SJSA1 (cell line): Measurements from ENCODE around the gene XIAP. TPM values are rescaled to one million over a fixed set of nuclear protein-coding genes. Genes with fewer than 3 reads are reported as not detected.
A peak's percentile ranks its signal among the peaks of the same experiment; 100 is the strongest.
"Not testable (repeated sequence)": the region's sequence is repeated elsewhere in the genome, so short reads cannot be mapped to it uniquely, and the experiment has no call there.

ENCODE experiments used
- DNase-seq, 2 experiments: peaks; one replicate each; pipeline ENCODE4 v3.0.0-alpha.2; 2015 to 2020; ENCODE audit warnings: low spot score in 2 of 2, low read depth in 1 of 2
- H3K27ac ChIP-seq: fragments of 250-450 bp; sonication (Bioruptor Pico); 2 replicates; pipeline ENCODE4 v1.5.1; 2020; ENCODE audit warnings: mild to moderate bottlenecking, moderate library complexity
- H3K27me3 ChIP-seq: fragments of 250-450 bp; sonication (Bioruptor Pico); replicated peaks from 2 replicates; pipeline ENCODE4 v1.5.1; 2020; ENCODE audit warnings: mild to moderate bottlenecking, moderate library complexity
- H3K36me3 ChIP-seq: fragments of 250-450 bp; sonication (Bioruptor Pico); 2 replicates; pipeline ENCODE4 v1.5.1; 2020; ENCODE audit warnings: mild to moderate bottlenecking
- H3K4me1 ChIP-seq: fragments of 250-450 bp; sonication (Bioruptor Pico); replicated peaks from 2 replicates; pipeline ENCODE4 v1.6.1; 2021; ENCODE audit warnings: mild to moderate bottlenecking
- H3K4me3 ChIP-seq: fragments of 250-450 bp; sonication (Bioruptor Pico); 2 replicates; pipeline ENCODE4 v1.5.1; 2020; ENCODE audit warnings: mild to moderate bottlenecking
- H3K9me3 ChIP-seq: fragments of 250-450 bp; sonication (Bioruptor Pico); replicated peaks from 2 replicates; pipeline ENCODE4 v1.5.1; 2020; ENCODE audit warnings: mild to moderate bottlenecking
- total RNA-seq: library from RNA; depleted of rRNA; stranded (reverse); fragments of >200 nt; shearing (Covaris generic); gene quantifications from 2 replicates; pipeline ENCODE4 v1.2.3, GENCODE V29; 2014; rRNA removed

The XIAP gene
- 42.9 and 71.0 TPM in 2 replicates for total RNA-seq

- peak; percentile 84 to 88 for DNase-seq
- H3K9me3 ChIP-seq, result no peaks in the 10 kb centered on the region
- H3K27ac ChIP-seq, result peak within 1 kb of the TSS; percentile 95
- peak within 1 kb of the TSS; percentile 75 for H3K4me3 ChIP-seq
- no peaks in the 10 kb centered on the region for H3K27me3 ChIP-seq
- peaks cover 5% of the 10 kb centered on the region; the same call in 1 of the 2 replicates for H3K36me3 ChIP-seq
- peaks cover 7% of the 10 kb centered on the region for H3K4me1 ChIP-seq
These were observed at the start of gene XIAP for GRCh38 chrX:123859846-123860838. Gene XIAP (plus strand): TSS chrX:123860053. CDS start chrX:123885663, 25,610 bp downstream.

- Histone ChIP-seq H3K36me3 (no peaks in the 10 kb centered on the region), H3K27ac (no peak overlapping the region), H3K9me3 (no peaks in the 10 kb centered on the region), H3K4me1 (peaks cover 6% of the 10 kb centered on the region), H3K27me3 (no peaks in the 10 kb centered on the region), H3K4me3 (no peak overlapping the region)
- DNase-seq, result no peak
These were observed 45.5 kb upstream of the XIAP start for GRCh38 chrX:123814343-123814742.

DNA sequence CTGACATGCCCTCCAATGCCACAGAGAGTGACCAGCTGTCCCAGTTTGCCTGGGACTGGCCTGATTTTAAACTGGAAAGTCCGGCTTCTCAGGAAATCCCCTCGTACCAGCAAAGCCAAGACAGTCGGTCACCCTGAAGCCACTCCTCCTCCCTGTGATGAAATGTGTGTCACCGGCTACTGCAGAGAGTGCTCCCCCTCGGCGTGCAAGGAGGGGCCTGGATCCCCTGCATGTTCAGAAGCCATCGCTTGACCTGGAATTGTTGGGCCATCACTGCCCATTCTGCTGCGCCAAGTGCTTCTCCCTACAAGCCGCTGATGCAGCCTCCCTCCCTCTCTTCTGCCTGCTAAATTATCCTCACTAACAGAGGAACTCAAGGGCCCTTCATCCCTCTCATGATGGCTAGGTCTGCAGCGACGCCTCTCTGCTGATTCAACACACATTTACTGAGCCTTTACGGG lies 44.9 kb upstream of the XIAP start:
- not testable (repeated sequence) for H3K4me1 ChIP-seq, H3K27ac ChIP-seq, H3K4me3 ChIP-seq, H3K36me3 ChIP-seq, H3K9me3 ChIP-seq, H3K27me3 ChIP-seq, DNase-seq

DNA sequence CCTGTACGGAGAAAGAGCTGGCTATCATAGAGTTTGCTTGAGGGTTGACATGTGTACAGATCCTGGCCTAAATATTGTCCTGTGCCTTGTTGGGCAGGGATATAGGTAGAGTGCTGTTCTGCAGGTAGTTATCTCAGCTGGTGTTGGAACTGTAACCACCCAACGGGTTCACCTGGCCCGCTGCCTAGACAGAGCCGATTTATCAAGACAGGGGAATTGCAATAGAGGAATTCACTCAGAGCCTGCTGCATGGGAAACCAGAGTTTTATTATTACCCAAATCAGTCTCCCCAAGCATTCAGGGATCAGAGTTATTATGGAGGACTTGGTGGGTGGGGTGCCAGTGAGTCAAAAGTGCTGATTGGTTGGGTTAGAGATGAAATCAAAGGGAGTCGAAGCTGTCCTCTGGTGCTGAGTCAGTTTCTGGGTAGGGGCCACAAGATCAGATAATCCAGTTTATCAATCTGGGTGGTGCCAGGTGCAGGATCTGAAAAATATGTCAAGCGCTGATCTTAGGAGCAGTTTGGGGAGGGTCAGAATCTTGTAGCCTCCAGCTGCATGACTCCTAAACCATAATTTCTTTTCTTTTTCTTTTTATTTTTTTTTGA lies 42.5 kb upstream of the XIAP start:
- H3K9me3 ChIP-seq, result no peaks in the 10 kb centered on the region
- H3K36me3 ChIP-seq, result no peaks in the 10 kb centered on the region
- no peak overlapping the region for H3K4me3 ChIP-seq
- no peak for DNase-seq
- no peaks in the 10 kb centered on the region for H3K27me3 ChIP-seq
- peaks cover 6% of the 10 kb centered on the region for H3K4me1 ChIP-seq
- H3K27ac ChIP-seq, result no peak overlapping the region

DNA sequence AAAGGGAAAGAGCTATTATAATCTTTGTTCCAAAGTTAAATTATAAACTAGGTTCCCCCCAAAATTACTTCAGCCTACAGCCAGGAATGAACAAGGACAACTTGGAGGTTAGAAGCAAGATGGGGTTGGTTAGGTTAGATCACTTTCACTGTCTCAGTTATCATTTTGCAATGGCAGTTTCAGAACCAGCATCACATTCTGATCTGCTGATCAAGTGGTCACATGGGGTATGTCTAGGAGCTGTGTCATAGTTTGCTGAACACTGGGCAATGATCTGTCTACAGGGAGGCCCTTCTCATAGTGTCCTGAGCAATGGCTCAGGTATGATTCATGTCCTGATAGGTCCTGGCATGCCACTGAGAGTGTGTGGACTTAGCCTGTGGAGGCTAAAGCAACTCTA lies 41.6 kb upstream of the XIAP start:
- peaks cover 6% of the 10 kb centered on the region for H3K4me1 ChIP-seq
- H3K36me3 ChIP-seq, result no peaks in the 10 kb centered on the region
- H3K4me3 ChIP-seq, result no peak overlapping the region
- no peak overlapping the region for H3K27ac ChIP-seq
- no peaks in the 10 kb centered on the region for H3K9me3 ChIP-seq
- no peak for DNase-seq
- no peaks in the 10 kb centered on the region for H3K27me3 ChIP-seq

- Histone ChIP-seq H3K36me3 (no peaks in the 10 kb centered on the region), H3K27me3 (no peaks in the 10 kb centered on the region), H3K27ac (no peak overlapping the region), H3K4me1 (peaks cover 8% of the 10 kb centered on the region), H3K9me3 (no peaks in the 10 kb centered on the region), H3K4me3 (no peak overlapping the region)
- no peak for DNase-seq
These were observed 36.9 kb upstream of the XIAP start for GRCh38 chrX:123822965-123823364.

DNA sequence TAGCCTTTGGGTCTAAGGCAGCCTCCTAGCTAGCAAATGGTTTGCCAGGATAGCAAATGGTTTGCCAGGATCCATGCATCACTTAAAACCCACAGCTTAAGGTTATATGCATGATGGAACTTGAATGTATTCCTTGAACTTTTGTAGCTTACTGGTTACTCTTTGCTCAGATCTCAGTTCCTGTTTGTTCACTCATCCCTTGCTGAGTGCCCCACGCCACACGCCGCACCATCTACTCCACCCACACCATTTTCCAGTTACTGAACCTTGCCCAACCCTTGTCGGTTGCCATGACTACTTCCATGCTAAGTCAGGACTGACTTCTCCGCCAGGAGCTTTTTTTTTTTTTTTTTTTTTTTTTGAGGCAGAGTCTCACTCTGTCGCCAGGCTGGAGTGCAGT lies 29.5 kb upstream of the XIAP start:
- no peaks in the 10 kb centered on the region for H3K27me3 ChIP-seq
- peaks cover under 1% of the 10 kb centered on the region; the same call in 1 of the 2 replicates for H3K4me1 ChIP-seq
- no peaks in the 10 kb centered on the region for H3K36me3 ChIP-seq
- H3K27ac ChIP-seq, result no peak overlapping the region
- DNase-seq, result no peak
- H3K9me3 ChIP-seq, result no peaks in the 10 kb centered on the region
- no peak overlapping the region for H3K4me3 ChIP-seq

- DNase-seq, result peak; percentile 28 to 45
- no peak overlapping the region for H3K4me3 ChIP-seq
- H3K27me3 ChIP-seq, result no peaks in the 10 kb centered on the region
- H3K27ac ChIP-seq, result no peak overlapping the region
- peaks cover 3% of the 10 kb centered on the region; the same call in 1 of the 2 replicates for H3K4me1 ChIP-seq
- H3K9me3 ChIP-seq, result no peaks in the 10 kb centered on the region
- no peaks in the 10 kb centered on the region for H3K36me3 ChIP-seq
These were observed 26.5 kb upstream of the XIAP start for GRCh38 chrX:123833387-123833786.

DNA sequence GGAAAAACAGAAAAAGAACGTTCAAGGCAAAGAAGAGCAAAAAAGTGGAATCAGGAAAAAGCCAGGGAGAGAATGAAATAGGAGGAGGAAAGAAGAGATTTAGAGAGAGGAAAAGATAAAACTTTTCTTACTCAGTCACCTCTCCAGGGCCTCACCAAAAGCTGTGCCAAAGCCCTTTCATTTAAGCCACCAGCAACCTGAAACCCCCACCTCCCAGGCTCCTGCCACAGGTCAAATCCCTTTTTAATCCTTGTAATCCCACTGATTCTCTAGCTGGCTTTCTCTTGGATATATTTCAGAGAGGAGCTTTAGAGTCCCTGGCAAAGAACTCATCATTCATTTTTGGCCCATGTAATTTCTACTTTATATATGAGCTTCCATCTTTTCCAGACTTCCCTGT lies 25.7 kb upstream of the XIAP start:
- Histone ChIP-seq H3K36me3 (no peaks in the 10 kb centered on the region), H3K4me3 (no peak overlapping the region), H3K27me3 (no peaks in the 10 kb centered on the region), H3K27ac (no peak overlapping the region), H3K9me3 (no peaks in the 10 kb centered on the region), H3K4me1 (peaks cover 3% of the 10 kb centered on the region; the same call in 1 of the 2 replicates)
- no peak for DNase-seq

DNA sequence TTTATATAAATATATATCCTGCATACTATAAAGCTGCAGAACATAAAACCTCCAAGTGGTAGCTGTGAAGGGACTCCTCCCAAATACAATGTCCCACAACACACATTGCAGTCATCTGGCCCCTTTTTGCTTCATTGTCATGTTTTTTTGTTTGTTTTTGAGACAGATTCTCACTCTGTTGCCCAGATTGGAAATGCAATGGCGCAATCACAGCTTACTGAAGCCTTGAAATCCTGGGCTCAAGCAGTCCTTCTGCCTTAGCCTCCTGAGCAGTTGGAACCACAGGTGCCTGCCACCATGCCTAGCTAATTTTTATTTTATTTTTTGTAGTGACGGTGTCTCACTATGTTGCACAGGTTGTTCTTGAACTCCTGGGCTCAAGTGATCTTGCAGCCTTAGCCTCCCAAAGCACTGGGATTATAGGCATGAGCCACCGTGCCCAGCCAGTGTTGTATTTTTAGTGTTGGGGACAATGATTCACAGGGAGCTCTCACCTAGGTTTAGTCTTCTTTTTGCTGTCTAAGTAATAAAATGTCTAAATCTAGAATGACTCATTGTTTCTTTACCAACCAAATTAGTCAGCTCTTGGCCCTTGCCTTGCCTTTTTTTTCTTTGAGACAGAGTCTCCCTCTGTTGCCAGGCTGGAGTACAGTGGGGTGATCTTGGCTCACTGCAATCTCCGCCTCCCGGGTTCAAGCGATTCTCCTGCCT lies 24.0 kb upstream of the XIAP start:
- H3K27me3 ChIP-seq, result no peaks in the 10 kb centered on the region
- peak; percentile 31 to 36 for DNase-seq
- no peak overlapping the region for H3K27ac ChIP-seq
- H3K36me3 ChIP-seq, result no peaks in the 10 kb centered on the region
- H3K9me3 ChIP-seq, result no peaks in the 10 kb centered on the region
- no peak overlapping the region for H3K4me3 ChIP-seq
- H3K4me1 ChIP-seq, result peaks cover 3% of the 10 kb centered on the region; the same call in 1 of the 2 replicates

DNA sequence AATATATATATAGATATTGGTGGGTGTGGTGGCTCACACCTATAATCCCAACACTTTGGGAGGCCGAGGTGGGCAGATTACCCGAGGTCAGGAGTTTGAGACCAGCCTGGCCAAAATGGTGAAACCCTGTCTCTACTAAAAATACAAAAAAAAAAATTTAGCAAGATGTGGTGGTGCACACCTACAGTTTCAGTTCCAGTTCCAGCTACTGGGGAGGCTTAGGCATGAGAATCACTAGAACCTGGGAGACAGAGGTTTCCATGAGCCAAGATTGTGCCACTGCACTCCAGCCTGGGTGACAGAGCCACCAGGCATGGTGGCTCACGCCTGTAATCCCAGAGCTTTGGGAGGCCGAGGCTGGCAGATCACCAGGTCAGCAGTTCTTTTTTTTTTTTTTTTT lies 14.7 kb upstream of the XIAP start:
- H3K4me3 ChIP-seq, H3K4me1 ChIP-seq, H3K27me3 ChIP-seq, H3K36me3 ChIP-seq, H3K9me3 ChIP-seq, DNase-seq, H3K27ac ChIP-seq: not testable (repeated sequence)

GRCh38 chrX:123846577-123847038 lies 13.2 kb upstream of the XIAP start:
- Histone ChIP-seq H3K4me3 (no peak overlapping the region), H3K9me3 (no peaks in the 10 kb centered on the region), H3K27ac (no peak overlapping the region), H3K27me3 (no peaks in the 10 kb centered on the region), H3K36me3 (no peaks in the 10 kb centered on the region), H3K4me1 (no peaks in the 10 kb centered on the region; the same call in 1 of the 2 replicates)
- peak in 1 of 2 experiments; percentile 40 for DNase-seq

- no peaks in the 10 kb centered on the region; the same call in 1 of the 2 replicates for H3K4me1 ChIP-seq
- no peak overlapping the region for H3K27ac ChIP-seq
These were observed 12.8 kb upstream of the XIAP start for GRCh38 chrX:123847056-123847455.

More at GRCh38 chrX:123847056-123847455, 12.8 kb upstream of the XIAP start:
- no peak for DNase-seq
- Histone ChIP-seq H3K36me3 (no peaks in the 10 kb centered on the region), H3K27me3 (no peaks in the 10 kb centered on the region), H3K9me3 (no peaks in the 10 kb centered on the region), H3K4me3 (no peak overlapping the region)
